HG03354 (cell line): ENCODE data around the gene BCDIN3D.

Source experiments
- ATAC-seq: cut with Tn5 transposase; IDR thresholded peaks from one replicate; pipeline ENCODE4 v1.9.1; 2021; ENCODE audit warnings: mild to moderate bottlenecking; ENCODE audit not compliant: unreplicated experiment, poor library complexity, severe bottlenecking

The BCDIN3D gene

DNA sequence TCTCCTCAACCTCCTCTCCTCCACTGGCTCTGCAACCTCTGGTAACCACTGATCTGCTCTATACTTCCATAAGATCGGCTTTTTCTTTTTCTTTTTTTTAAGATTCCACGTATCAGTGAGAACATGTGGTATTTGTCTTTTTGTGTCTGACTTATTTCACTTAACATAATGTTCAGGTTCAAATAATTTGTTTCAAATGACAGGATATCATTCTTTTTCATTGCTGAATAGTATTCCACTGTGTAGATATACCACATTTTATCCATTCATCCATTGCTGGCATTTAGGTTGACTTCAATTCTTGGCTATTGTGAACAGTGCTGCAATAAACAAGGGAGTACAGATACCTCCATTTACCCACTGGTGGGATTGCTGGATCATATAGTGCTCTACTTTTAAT, 55.2 kb downstream of the BCDIN3D start:
- no peak for ATAC-seq
